Adrenal gland (tissue), 5 donors: ENCODE results near the gene DTX4.
A peak's percentile ranks its signal among the peaks of the same experiment; 100 is the strongest.

Experiments used
- POLR2A ChIP-seq, 2 donors: fragments of 450-650 bp; IDR thresholded peaks; one replicate each; pipeline ENCODE4 v1.6.1; 2017; ENCODE audit warnings: antibody characterized with exemption in 2 of 2, mild to moderate bottlenecking in 2 of 2, moderate library complexity in 1 of 2
- TF ChIP-seq, protein P1 (sequence below), 6 experiments: fragments of 450-650 bp in 4 of 6; fragments of 200-600 bp in 2 of 6; sonication (generic) in 1 of 6; IDR thresholded peaks; 1 replicate in 5 of 6; 2 replicates in 1 of 6; pipeline versions ENCODE4 v1.5.1 to v1.8.0; 2016 to 2021; ENCODE audit warnings: antibody characterized with exemption in 6 of 6, mild to moderate bottlenecking in 2 of 6, moderate library complexity in 1 of 6
- donor health status: DM: no; HTN: no; CAD: no.

DNA sequence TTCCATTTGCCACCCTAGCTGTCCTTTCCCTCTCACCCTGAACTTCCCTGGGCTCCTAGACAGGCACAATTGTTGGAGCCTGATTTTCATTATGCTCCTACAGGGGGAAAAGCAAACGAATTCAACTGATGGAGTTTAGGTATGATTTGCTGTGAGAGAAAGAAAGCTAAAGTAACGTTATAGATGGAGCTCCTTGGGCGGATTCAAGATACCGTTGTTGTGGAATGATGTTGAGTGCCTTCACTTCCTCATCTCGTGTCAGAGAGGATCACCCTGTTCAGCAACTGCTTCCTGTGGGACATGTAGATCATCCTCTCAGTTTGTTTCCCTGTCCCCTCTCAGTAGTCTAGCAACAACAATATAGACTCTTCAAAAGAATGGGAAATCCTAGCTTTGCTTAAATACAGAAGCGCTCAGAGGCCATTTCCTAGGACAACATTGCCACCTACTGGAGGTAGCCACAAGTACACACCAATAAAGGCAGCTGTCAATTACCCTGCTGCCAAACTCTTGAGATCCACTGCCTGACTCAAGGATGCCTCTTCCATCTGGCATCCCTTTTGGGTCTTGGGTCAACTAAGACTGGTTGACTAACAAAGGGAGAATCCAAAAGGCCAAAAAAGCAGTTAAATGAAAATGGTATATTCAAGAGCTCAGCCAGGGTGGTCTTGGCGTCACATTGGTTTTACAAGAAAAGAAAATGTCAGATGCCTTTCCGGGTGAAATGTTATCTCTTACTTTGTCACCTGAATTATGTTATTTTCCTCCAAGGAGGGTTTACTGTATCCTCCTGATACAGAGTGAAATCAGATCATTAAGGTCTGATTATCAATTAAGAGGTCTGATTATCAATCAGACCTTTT, 13.5 kb upstream of the DTX4 start:
- TF ChIP-seq, protein P1, sequence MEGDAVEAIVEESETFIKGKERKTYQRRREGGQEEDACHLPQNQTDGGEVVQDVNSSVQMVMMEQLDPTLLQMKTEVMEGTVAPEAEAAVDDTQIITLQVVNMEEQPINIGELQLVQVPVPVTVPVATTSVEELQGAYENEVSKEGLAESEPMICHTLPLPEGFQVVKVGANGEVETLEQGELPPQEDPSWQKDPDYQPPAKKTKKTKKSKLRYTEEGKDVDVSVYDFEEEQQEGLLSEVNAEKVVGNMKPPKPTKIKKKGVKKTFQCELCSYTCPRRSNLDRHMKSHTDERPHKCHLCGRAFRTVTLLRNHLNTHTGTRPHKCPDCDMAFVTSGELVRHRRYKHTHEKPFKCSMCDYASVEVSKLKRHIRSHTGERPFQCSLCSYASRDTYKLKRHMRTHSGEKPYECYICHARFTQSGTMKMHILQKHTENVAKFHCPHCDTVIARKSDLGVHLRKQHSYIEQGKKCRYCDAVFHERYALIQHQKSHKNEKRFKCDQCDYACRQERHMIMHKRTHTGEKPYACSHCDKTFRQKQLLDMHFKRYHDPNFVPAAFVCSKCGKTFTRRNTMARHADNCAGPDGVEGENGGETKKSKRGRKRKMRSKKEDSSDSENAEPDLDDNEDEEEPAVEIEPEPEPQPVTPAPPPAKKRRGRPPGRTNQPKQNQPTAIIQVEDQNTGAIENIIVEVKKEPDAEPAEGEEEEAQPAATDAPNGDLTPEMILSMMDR (IDR thresholded peaks at IDR 0.05): peak; percentile 60 to 84 (median 80)
- TF ChIP-seq POLR2A (IDR thresholded peaks at IDR 0.05): no peak
